ENCODE results near the gene PSMC3.
A peak's percentile ranks its signal among the peaks of the same experiment; 100 is the strongest.

The PSMC3 gene

DNA sequence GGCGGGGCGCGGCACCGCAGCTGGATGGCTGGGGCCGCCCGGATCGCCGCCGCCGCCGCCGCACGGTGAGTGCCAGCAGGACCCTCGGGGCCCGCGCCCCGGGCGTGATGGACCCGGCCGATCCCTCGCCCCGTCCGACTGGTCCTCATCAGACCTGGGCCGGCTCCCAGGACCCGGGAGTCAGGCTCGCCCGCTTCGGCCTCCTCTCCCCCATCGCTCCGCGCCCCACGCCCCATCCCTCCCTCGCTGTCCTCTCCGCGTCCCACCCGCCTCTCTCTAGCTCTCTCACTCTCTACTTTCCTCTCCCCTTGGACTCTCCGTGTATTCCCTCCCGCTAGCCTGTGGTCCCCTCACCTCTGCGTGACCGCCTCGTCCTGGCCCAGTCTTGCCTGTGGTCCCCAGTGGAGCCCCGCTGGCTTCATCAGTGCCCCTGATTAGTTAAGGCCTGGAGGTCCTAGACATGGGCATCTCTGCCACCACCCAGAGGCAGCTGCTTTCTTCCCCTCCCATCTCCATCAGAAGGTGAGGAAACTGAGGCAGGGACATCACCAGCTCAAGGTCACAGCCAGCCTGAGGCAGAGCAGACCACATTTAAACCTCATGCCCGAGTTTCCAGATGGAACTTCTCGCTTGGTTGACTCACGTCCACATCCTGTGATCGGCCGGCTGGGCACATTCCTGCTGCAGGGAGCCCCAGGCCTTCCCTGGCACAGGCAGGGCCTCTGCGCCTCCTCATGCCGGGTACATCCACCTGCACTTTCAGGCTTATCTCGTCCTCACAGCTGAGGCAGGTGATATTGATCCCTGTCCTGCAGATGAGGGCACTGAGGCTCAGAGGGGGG is 17.4 kb downstream of the PSMC3 start:
- peak; percentile 57; the same call in 1 of the 2 replicates for TF ChIP-seq TEAD4 (IDR thresholded peaks at IDR 0.05)
- TF ChIP-seq RAD21 (IDR thresholded peaks at IDR 0.05; ENCODE audit: low read depth): no peak

DNA sequence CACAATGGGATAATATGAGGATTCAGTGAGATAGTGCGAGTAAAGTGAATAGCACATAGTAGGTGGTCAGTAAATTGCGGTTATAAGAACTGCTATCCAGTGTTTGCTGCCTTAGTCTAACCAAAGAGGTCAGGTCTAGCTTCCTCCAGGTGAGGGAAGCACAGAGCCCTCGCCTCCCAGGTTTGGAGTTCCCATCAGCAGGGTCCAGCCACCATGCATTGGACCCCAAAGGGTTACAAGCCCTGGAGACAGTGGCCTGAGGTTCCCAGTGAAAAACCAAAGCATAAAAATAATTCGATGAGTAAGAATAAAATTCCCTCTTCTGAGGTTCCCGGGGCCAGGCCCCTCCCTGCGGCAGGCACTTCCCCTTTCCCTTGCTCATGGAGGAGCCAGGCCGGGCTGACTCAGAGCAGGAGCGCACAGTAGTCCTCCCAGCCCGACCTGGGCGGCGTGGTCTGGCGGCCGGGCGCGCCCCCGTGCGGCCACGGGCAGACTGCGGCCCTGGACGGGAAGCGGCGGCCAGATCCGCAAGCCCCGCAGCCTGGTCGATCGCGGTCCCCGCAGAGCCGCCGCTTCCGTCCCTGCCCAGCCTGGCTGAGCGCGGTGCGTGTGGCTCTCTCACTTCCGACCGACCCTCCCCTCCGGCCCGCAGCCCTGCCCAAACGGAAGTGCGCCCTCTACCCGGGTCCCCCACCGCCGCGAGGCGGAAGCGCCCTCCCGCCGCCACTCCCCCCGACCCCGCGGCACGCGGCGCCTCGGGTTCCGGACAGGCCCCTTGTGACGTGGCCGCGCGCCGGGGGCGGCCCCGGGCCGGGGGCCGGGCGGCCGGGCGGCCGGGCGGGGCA is 18.3 kb downstream of the PSMC3 start, which contains the start of gene SLC39A13:
Gene SLC39A13, plus strand, starts transcription at position 845 of the 845 bp plus-strand sequence. CDS start 1,505 bp downstream, outside the sequence.
- TF ChIP-seq, protein P1, sequence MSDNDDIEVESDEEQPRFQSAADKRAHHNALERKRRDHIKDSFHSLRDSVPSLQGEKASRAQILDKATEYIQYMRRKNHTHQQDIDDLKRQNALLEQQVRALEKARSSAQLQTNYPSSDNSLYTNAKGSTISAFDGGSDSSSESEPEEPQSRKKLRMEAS (IDR thresholded peaks at IDR 0.05): no peak; the same call in 1 of the 2 replicates
- peak; percentile 77 for TF ChIP-seq RAD21 (IDR thresholded peaks at IDR 0.05; ENCODE audit: low read depth)
- no peak for TF ChIP-seq NFIC (IDR thresholded peaks at IDR 0.05)
- TF ChIP-seq CEBPB (IDR thresholded peaks at IDR 0.05): no peak
- peak; percentile 79 for TF ChIP-seq CREB1 (IDR thresholded peaks at IDR 0.05; ENCODE audit: low read depth)
- TF ChIP-seq ZBTB7A (IDR thresholded peaks at IDR 0.05; ENCODE audit: low read depth): peak; percentile 58
- TF ChIP-seq EGR1 (IDR thresholded peaks at IDR 0.05): peak; percentile 16; the same call in 1 of the 2 replicates
- peak; percentile 49 for TF ChIP-seq TAF1 (IDR thresholded peaks at IDR 0.05; ENCODE audit: low read depth)
- no peak; the same call in 1 of the 2 replicates for TF ChIP-seq EP300 (IDR thresholded peaks at IDR 0.05; ENCODE audit: borderline replicate concordance)
- TF ChIP-seq REST (IDR thresholded peaks at IDR 0.05; ENCODE audit: low read depth): no peak
- peak; percentile 71; the same call in 1 of the 2 replicates for TF ChIP-seq TCF12 (IDR thresholded peaks at IDR 0.05; ENCODE audit: low read depth)
- peak; percentile 67 for TF ChIP-seq YY1 (IDR thresholded peaks at IDR 0.05; ENCODE audit: low read depth)
- no peak for TF ChIP-seq FOXM1 (IDR thresholded peaks at IDR 0.05; ENCODE audit: borderline replicate concordance, low read depth)
- TF ChIP-seq, protein P2, sequence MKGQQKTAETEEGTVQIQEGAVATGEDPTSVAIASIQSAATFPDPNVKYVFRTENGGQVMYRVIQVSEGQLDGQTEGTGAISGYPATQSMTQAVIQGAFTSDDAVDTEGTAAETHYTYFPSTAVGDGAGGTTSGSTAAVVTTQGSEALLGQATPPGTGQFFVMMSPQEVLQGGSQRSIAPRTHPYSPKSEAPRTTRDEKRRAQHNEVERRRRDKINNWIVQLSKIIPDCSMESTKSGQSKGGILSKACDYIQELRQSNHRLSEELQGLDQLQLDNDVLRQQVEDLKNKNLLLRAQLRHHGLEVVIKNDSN (IDR thresholded peaks at IDR 0.05): peak; percentile 40; the same call in 1 of the 2 replicates
- no peak; the same call in 1 of the 2 replicates for TF ChIP-seq TEAD4 (IDR thresholded peaks at IDR 0.05)

DNA sequence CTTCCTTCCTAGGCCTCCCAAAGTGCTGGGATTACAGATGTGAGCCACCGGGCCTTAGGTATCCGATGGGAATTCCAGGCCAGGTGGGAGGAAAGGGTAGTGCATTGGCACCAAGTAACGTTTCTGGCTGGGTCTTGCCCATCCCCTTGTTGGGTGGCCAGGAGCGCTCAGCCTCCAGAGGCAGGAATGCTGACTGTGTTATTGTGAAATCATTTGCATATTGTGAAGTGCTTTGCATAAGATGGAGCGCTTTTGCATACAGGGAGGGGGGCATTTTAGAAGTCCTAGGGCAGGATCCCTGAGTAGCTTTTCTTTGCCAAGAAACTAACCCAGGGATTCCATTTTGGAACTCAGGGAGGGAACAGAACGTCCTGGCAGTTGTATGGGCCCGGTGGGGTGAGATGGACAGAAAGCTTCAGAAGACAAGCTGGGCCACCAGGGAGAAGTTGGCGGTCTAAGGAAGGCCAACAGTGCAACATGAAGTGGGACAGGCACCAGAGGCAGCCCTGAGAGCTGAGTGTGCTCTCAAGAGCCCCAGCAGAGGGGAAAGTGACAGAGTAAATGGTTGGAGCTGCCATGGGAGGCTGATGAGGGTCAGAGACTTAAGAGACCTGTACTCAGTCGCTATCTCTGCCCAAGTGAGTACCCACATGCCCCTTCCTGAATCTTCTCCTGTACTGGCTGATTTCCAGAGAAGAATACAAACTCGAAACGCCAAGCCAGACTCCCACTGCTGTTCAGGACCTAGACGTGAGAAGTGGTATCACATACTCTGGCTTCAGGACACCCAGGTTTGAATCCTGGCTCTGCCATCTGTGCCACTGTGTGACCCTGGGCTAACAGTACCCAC is 19.1 kb downstream of the PSMC3 start:
- no peak for TF ChIP-seq REST (IDR thresholded peaks at IDR 0.05; ENCODE audit: low read depth)

- no peak for TF ChIP-seq TCF12 (IDR thresholded peaks at IDR 0.05; ENCODE audit: low read depth)
Measured at GRCh38 chr11:47403571-47403970, 22.7 kb downstream of the PSMC3 start.

DNA sequence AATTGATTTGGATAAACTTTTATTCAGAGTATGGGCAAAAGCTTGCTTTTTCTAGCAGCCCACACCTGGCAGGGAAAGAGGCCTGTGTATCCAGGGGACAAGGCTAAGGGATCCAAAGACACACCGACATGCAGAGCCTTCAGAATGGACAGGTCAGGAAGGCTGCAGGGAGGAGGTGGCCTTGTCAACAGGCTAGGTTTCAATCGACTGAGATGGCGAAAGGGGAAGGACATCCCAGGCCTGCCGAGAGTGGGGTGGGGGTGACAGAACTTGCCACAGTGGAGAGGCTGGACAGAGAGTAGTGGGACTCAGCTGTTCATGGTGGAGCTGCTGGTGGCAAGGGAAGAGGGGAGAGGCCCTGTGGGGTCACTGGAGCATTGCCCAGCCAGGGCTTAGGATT is 23.1 kb downstream of the PSMC3 start:
- TF ChIP-seq CEBPB (IDR thresholded peaks at IDR 0.05) (no peak), RAD21 (IDR thresholded peaks at IDR 0.05; ENCODE audit: low read depth) (no peak), TEAD4 (IDR thresholded peaks at IDR 0.05) (no peak), TAF1 (IDR thresholded peaks at IDR 0.05; ENCODE audit: low read depth) (no peak), TCF12 (IDR thresholded peaks at IDR 0.05; ENCODE audit: low read depth) (no peak), NFIC (IDR thresholded peaks at IDR 0.05) (no peak), EP300 (IDR thresholded peaks at IDR 0.05; ENCODE audit: borderline replicate concordance) (no peak), EGR1 (IDR thresholded peaks at IDR 0.05) (no peak), REST (IDR thresholded peaks at IDR 0.05; ENCODE audit: low read depth) (no peak), FOXM1 (IDR thresholded peaks at IDR 0.05; ENCODE audit: borderline replicate concordance, low read depth) (no peak), CREB1 (IDR thresholded peaks at IDR 0.05; ENCODE audit: low read depth) (no peak), ZBTB7A (IDR thresholded peaks at IDR 0.05; ENCODE audit: low read depth) (no peak), YY1 (IDR thresholded peaks at IDR 0.05; ENCODE audit: low read depth) (no peak)
- TF ChIP-seq, protein P2 (IDR thresholded peaks at IDR 0.05): no peak
- TF ChIP-seq, protein P1 (IDR thresholded peaks at IDR 0.05): no peak

Measured in Ishikawa (cell line).